SK-N-SH treated with all-trans-retinoic acid at 6 μM for 48 hours (cell line): ENCODE results near the gene IL36A.

Experiments
- ATAC-seq: fragments of 200-7000 bp; cut with Tn5 transposase; 3 replicates; pipeline ENCODE4 v1.9.1; 2020; ENCODE audit warnings: mild to moderate bottlenecking, moderate library complexity
- ARNTL ChIP-seq: fragments of 450-650 bp; formaldehyde crosslinking; IDR thresholded peaks from 2 replicates; pipeline ENCODE4 v1.5.0; 2020; ENCODE audit warnings: low read depth, mild to moderate bottlenecking, moderate library complexity, borderline replicate concordance
- BACH2 ChIP-seq: fragments of 250-450 bp; sonication (Bioruptor Pico); IDR thresholded peaks from 2 replicates; pipeline ENCODE4 v1.9.0; 2021; ENCODE audit warnings: mild to moderate bottlenecking, borderline replicate concordance
- CREB5 ChIP-seq: fragments of 250-450 bp; sonication (Bioruptor Pico); IDR thresholded peaks from 2 replicates; pipeline ENCODE4 v1.5.1; 2020; ENCODE audit warnings: low read depth, mild to moderate bottlenecking, moderate library complexity
- CSDC2 ChIP-seq: fragments of 250-450 bp; sonication (Bioruptor Pico); IDR thresholded peaks from 2 replicates; pipeline ENCODE4 v1.5.0; 2020; ENCODE audit warnings: mild to moderate bottlenecking, moderate library complexity
- CSRNP3 ChIP-seq: fragments of 250-450 bp; sonication (Bioruptor Pico); IDR thresholded peaks from 2 replicates; pipeline ENCODE4 v1.5.1; 2021; ENCODE audit warnings: mild to moderate bottlenecking, moderate library complexity
- ESRRG ChIP-seq: fragments of 250-450 bp; sonication (Bioruptor Pico); IDR thresholded peaks from 2 replicates; pipeline ENCODE4 v1.6.1; 2021; ENCODE audit warnings: mild to moderate bottlenecking
- GLIS3 ChIP-seq: fragments of 250-450 bp; sonication (Bioruptor Pico); IDR thresholded peaks from 2 replicates; pipeline ENCODE4 v1.5.0; 2020; ENCODE audit warnings: mild to moderate bottlenecking, moderate library complexity
- ISL1 ChIP-seq: fragments of 250-450 bp; sonication (Bioruptor Pico); IDR thresholded peaks from 2 replicates; pipeline ENCODE4 v2.1.2; 2022; ENCODE audit warnings: mild to moderate bottlenecking, moderate library complexity
- PATZ1 ChIP-seq: fragments of 250-450 bp; sonication (Bioruptor Pico); IDR thresholded peaks from 2 replicates; pipeline ENCODE4 v1.8.0; 2020; ENCODE audit warnings: mild to moderate bottlenecking, moderate library complexity, borderline replicate concordance
- POU6F1 ChIP-seq: fragments of 250-450 bp; sonication (Bioruptor Pico); IDR thresholded peaks from 2 replicates; pipeline ENCODE4 v1.8.0; 2021; ENCODE audit warnings: low read depth, mild to moderate bottlenecking, moderate library complexity, borderline replicate concordance
- PPARA ChIP-seq: fragments of 250-450 bp; sonication (Bioruptor Pico); IDR thresholded peaks from 2 replicates; pipeline ENCODE4 v1.5.0; 2020; ENCODE audit warnings: mild to moderate bottlenecking, borderline replicate concordance
- SNAI2 ChIP-seq: fragments of 250-450 bp; sonication (Bioruptor Pico); IDR thresholded peaks from 2 replicates; pipeline ENCODE4 v1.5.0; 2020; ENCODE audit warnings: mild to moderate bottlenecking, moderate library complexity
- TCF4 ChIP-seq: fragments of 250-450 bp; sonication (Bioruptor Pico); IDR thresholded peaks from 2 replicates; pipeline ENCODE4 v1.8.0; 2021; ENCODE audit warnings: mild to moderate bottlenecking, moderate library complexity, borderline replicate concordance
- TOX ChIP-seq: fragments of 250-450 bp; sonication (Bioruptor Pico); IDR thresholded peaks from 2 replicates; pipeline ENCODE4 v1.8.0; 2021; ENCODE audit warnings: mild to moderate bottlenecking, moderate library complexity, borderline replicate concordance
- TSHZ2 ChIP-seq: fragments of 250-450 bp; sonication (Bioruptor Pico); IDR thresholded peaks from 2 replicates; pipeline ENCODE4 v1.5.0; 2020; ENCODE audit warnings: mild to moderate bottlenecking, moderate library complexity
- ZC3H10 ChIP-seq: fragments of 250-450 bp; sonication (Bioruptor Pico); IDR thresholded peaks from 2 replicates; pipeline ENCODE4 v1.5.1; 2021; ENCODE audit warnings: mild to moderate bottlenecking, moderate library complexity
- ZFP3 ChIP-seq: fragments of 250-450 bp; sonication (Bioruptor Pico); IDR thresholded peaks from 2 replicates; pipeline ENCODE4 v1.5.0; 2020; ENCODE audit warnings: mild to moderate bottlenecking, moderate library complexity
- ZNF565 ChIP-seq: fragments of 450-650 bp; formaldehyde crosslinking; conservative IDR thresholded peaks from 2 replicates; pipeline ENCODE4 v1.5.0; 2020; ENCODE audit warnings: low read depth, mild to moderate bottlenecking, moderate library complexity
- ZNF8 ChIP-seq: fragments of 450-650 bp; formaldehyde crosslinking; IDR thresholded peaks from 2 replicates; pipeline ENCODE4 v1.5.0; 2020; ENCODE audit warnings: mild to moderate bottlenecking, moderate library complexity

The IL36A gene

GRCh38 chr2:113012436-113013335 lies 7.4 kb downstream of the IL36A start (continued):
- TF ChIP-seq TSHZ2 (CRISPR knock-in tag), result no peak
- no peak for TF ChIP-seq GLIS3
- no peak for TF ChIP-seq ZNF565 (CRISPR knock-in tag)

- ATAC-seq, result no peak
- TF ChIP-seq ARNTL (CRISPR knock-in tag), result no peak
- TF ChIP-seq ZNF565 (CRISPR knock-in tag), result no peak
- no peak for TF ChIP-seq TOX (CRISPR knock-in tag)
- TF ChIP-seq ISL1 (CRISPR knock-in tag), result no peak
- no peak for TF ChIP-seq TCF4 (CRISPR knock-in tag)
Measured at GRCh38 chr2:113013336-113013661, 8.0 kb downstream of the IL36A start.

- no peak for TF ChIP-seq ZC3H10 (CRISPR knock-in tag)
- TF ChIP-seq PATZ1 (CRISPR knock-in tag), result no peak
- TF ChIP-seq SNAI2 (CRISPR knock-in tag), result no peak
- no peak for ATAC-seq
Measured at GRCh38 chr2:113014067-113014466, 8.8 kb downstream of the IL36A start.

GRCh38 chr2:113015042-113015441 lies 9.8 kb downstream of the IL36A start:
- TF ChIP-seq ZC3H10 (CRISPR knock-in tag), result no peak
- no peak for TF ChIP-seq TSHZ2 (CRISPR knock-in tag)
- no peak for TF ChIP-seq CSDC2 (CRISPR knock-in tag)
- TF ChIP-seq PATZ1 (CRISPR knock-in tag), result no peak
- no peak for TF ChIP-seq ESRRG
- TF ChIP-seq GLIS3, result no peak
- TF ChIP-seq PPARA (CRISPR knock-in tag), result no peak
- no peak for TF ChIP-seq ZNF8 (CRISPR knock-in tag)
- no peak for TF ChIP-seq ZFP3 (CRISPR knock-in tag)
- TF ChIP-seq CREB5 (CRISPR knock-in tag), result no peak
- TF ChIP-seq BACH2 (CRISPR knock-in tag), result no peak
- TF ChIP-seq POU6F1 (CRISPR knock-in tag), result no peak
- no peak for TF ChIP-seq CSRNP3 (CRISPR knock-in tag)
- no peak for ATAC-seq
